Daoy (cell line): ENCODE measurements around the gene ARHGAP26. TPM values are rescaled to one million over a fixed set of nuclear protein-coding genes. Genes with fewer than 3 reads are reported as not detected.
"Not testable (repeated sequence)": the region's sequence is repeated elsewhere in the genome, so short reads cannot be mapped to it uniquely, and the experiment has no call there.

Experiments
- DNase-seq: peaks from one replicate; pipeline ENCODE4 v3.0.0-alpha.2; 2015; ENCODE audit warnings: low read depth
- total RNA-seq: library from RNA; depleted of rRNA; stranded (reverse); fragments of >200 nt; shearing (Covaris generic); gene quantifications from 2 replicates; pipeline ENCODE4 v1.2.3, GENCODE V29; 2014

ARHGAP26 gene
- total RNA-seq, 1 experiment from 2014 or later = 7.7 TPM

GRCh38 chr5:143086908-143087637, 316.9 kb downstream of the ARHGAP26 start:
- DNase-seq = peak; percentile 90

- not testable (repeated sequence) for DNase-seq
These were observed 318.5 kb downstream of the ARHGAP26 start for GRCh38 chr5:143088702-143089101.

- not testable (repeated sequence) for DNase-seq
These were observed 319.9 kb downstream of the ARHGAP26 start for GRCh38 chr5:143090044-143090443.

GRCh38 chr5:143092711-143093451, 322.7 kb downstream of the ARHGAP26 start:
- not testable (repeated sequence) for DNase-seq

GRCh38 chr5:143093452-143094086, 323.4 kb downstream of the ARHGAP26 start:
- DNase-seq = no peak

GRCh38 chr5:143094087-143094521, 323.9 kb downstream of the ARHGAP26 start:
- DNase-seq = peak; percentile 12

- not testable (repeated sequence) for DNase-seq
These were observed 324.4 kb downstream of the ARHGAP26 start for GRCh38 chr5:143094608-143095007.

- no peak for DNase-seq
These were observed 330.9 kb downstream of the ARHGAP26 start for GRCh38 chr5:143101121-143101520.

GRCh38 chr5:143101725-143102386, 331.7 kb downstream of the ARHGAP26 start:
- DNase-seq = no peak

GRCh38 chr5:143102411-143102810, 332.2 kb downstream of the ARHGAP26 start:
- no peak for DNase-seq

- no peak for DNase-seq
These were observed 335.2 kb downstream of the ARHGAP26 start for GRCh38 chr5:143105216-143105905.

GRCh38 chr5:143106174-143106573, 336.0 kb downstream of the ARHGAP26 start:
- peak; percentile 88 for DNase-seq

GRCh38 chr5:143108498-143109128, 338.4 kb downstream of the ARHGAP26 start:
- no peak for DNase-seq

- DNase-seq = no peak
These were observed 340.4 kb downstream of the ARHGAP26 start for GRCh38 chr5:143110591-143110990.

- no peak for DNase-seq
These were observed 341.6 kb downstream of the ARHGAP26 start for GRCh38 chr5:143111799-143112198.

GRCh38 chr5:143113461-143113860, 343.3 kb downstream of the ARHGAP26 start:
- DNase-seq = no peak

- no peak for DNase-seq
These were observed 344.3 kb downstream of the ARHGAP26 start for GRCh38 chr5:143114481-143114880.

- DNase-seq = no peak
These were observed 345.2 kb downstream of the ARHGAP26 start for GRCh38 chr5:143115381-143115780.

GRCh38 chr5:143116814-143117213, 346.6 kb downstream of the ARHGAP26 start:
- DNase-seq = no peak

- DNase-seq = no peak
These were observed 347.6 kb downstream of the ARHGAP26 start for GRCh38 chr5:143117821-143118220.

GRCh38 chr5:143118222-143118621, 348.0 kb downstream of the ARHGAP26 start:
- no peak for DNase-seq
